H1 (cell line): Measurements from ENCODE around the gene LYRM4. TPM values are rescaled to one million over a fixed set of nuclear protein-coding genes. Genes with fewer than 3 reads are reported as not detected.

Experiments used
- CTCF ChIA-PET: fragments of 300-600 bp; sonication (Branson Sonifier 250); formaldehyde crosslinking; loops from one replicate; lab custom pipeline; 2021; ENCODE audit not compliant: partially characterized antibody; lab: Charles Lee
- POLR2A ChIA-PET: fragments of 300-600 bp; sonication (Branson Sonifier 250); formaldehyde crosslinking; loops from one replicate; lab custom pipeline; 2021; ENCODE audit warnings: inconsistent platforms; ENCODE audit not compliant: partially characterized antibody; lab: Charles Lee
- DNase-seq, 2 experiments: peaks; one replicate each; pipeline versions ENCODE4 v3.0.0 to v3.0.0-alpha.2; 2010 to 2022; ENCODE audit warnings: low spot score in 2 of 2, low read depth in 1 of 2, mixed read lengths in 1 of 2
- FAIRE-seq: peaks from 2 replicates; lab custom pipeline; 2011; peaks lifted over from hg19 to GRCh38; lab: Jason Lieb, UNC
- H2AFZ ChIP-seq: 2 replicates; pipeline ENCODE4 v1.8.1; 2012; ENCODE audit warnings: low read length, inconsistent platforms
- H2AK5ac ChIP-seq: 2 replicates; pipeline ENCODE4 v1.6.1; 2013; ENCODE audit warnings: low read depth, low read length
- H2BK120ac ChIP-seq: replicated peaks from 2 replicates; pipeline ENCODE3; 2013; ENCODE audit warnings: low read depth, low read length, inconsistent platforms
- H2BK12ac ChIP-seq: 2 replicates; pipeline ENCODE4 v1.6.1; 2013; ENCODE audit warnings: low read depth, low read length
- H2BK15ac ChIP-seq: 2 replicates; pipeline ENCODE4 v1.6.1; 2013; ENCODE audit warnings: low read length
- H2BK20ac ChIP-seq: 2 replicates; pipeline ENCODE4 v1.6.1; 2013; ENCODE audit warnings: low read length
- H2BK5ac ChIP-seq: 2 replicates; pipeline ENCODE4 v1.6.1; 2013; ENCODE audit warnings: low read depth, low read length
- H3K14ac ChIP-seq: 2 replicates; pipeline ENCODE4 v1.6.1; 2013; ENCODE audit warnings: inconsistent platforms; ENCODE audit not compliant: insufficient read length
- H3K18ac ChIP-seq: 2 replicates; pipeline ENCODE4 v1.6.1; 2013; ENCODE audit warnings: low read length; ENCODE audit errors: extremely low read depth
- H3K23ac ChIP-seq: 2 replicates; pipeline ENCODE4 v1.6.1; 2013; ENCODE audit warnings: inconsistent platforms; ENCODE audit not compliant: insufficient read length
- H3K23me2 ChIP-seq: 2 replicates; pipeline ENCODE4 v1.6.1; 2013; ENCODE audit warnings: low read depth, low read length
- H3K27ac ChIP-seq: 2 replicates; pipeline ENCODE4 v1.6.1; 2011; ENCODE audit warnings: low read depth, low read length, inconsistent platforms
- H3K27me3 ChIP-seq, 4 experiments: replicated peaks in 1 of 4; 1 replicate in 1 of 4; 2 replicates in 3 of 4; pipeline versions ENCODE4 v1.6.1 to v1.8.1; 2011 to 2013; ENCODE audit warnings: low read length in 3 of 4, mild to moderate bottlenecking in 3 of 4, inconsistent platforms in 2 of 4, mixed read lengths in 2 of 4, moderate library complexity in 1 of 4; ENCODE audit not compliant: control insufficient read depth in 3 of 4, insufficient read depth in 3 of 4; ENCODE audit errors: extremely low read depth in 1 of 4
- H3K36me3 ChIP-seq, 4 experiments: 2 replicates each; pipeline versions ENCODE4 v1.6.1 to v1.8.1; 2011 to 2013; ENCODE audit warnings: mild to moderate bottlenecking in 4 of 4, low read length in 3 of 4, moderate library complexity in 2 of 4, control low read depth in 1 of 4, inconsistent platforms in 1 of 4; ENCODE audit not compliant: insufficient read depth in 4 of 4, control insufficient read depth in 2 of 4
- H3K4ac ChIP-seq: replicated peaks from 2 replicates; pipeline ENCODE3; 2013; ENCODE audit warnings: low read length, low read depth, mixed read lengths, inconsistent platforms; ENCODE audit not compliant: insufficient read length
- H3K4me1 ChIP-seq, 4 experiments: replicated peaks in 1 of 4; 1 replicate in 1 of 4; 2 replicates in 3 of 4; pipeline versions ENCODE4 v1.6.1 to v1.8.1; 2011 to 2013; ENCODE audit warnings: low read length in 3 of 4, inconsistent platforms in 2 of 4, mixed read lengths in 1 of 4; ENCODE audit not compliant: insufficient read depth in 4 of 4, control insufficient read depth in 3 of 4
- H3K4me2 ChIP-seq, 2 experiments: 2 replicates each; pipeline versions ENCODE4 v1.6.1 to v1.8.1; 2011 to 2013; ENCODE audit warnings: low read depth in 2 of 2, low read length in 2 of 2, control low read depth in 1 of 2, inconsistent platforms in 1 of 2, mild to moderate bottlenecking in 1 of 2; ENCODE audit not compliant: insufficient read depth in 1 of 2
- H3K4me3 ChIP-seq, 4 experiments: fragments of 200-600, 300-600 bp in 1 of 4; sonication (generic), shearing (Covaris generic), sonication (Bioruptor Twin) in 1 of 4; 2 replicates each; pipeline versions ENCODE4 v1.5.1 to v1.8.1; 2011 to 2016; ENCODE audit warnings: low read length in 4 of 4, low read depth in 3 of 4, control low read depth in 2 of 4, inconsistent platforms in 2 of 4, mild to moderate bottlenecking in 2 of 4, mixed read lengths in 1 of 4, moderate library complexity in 1 of 4; ENCODE audit not compliant: insufficient read depth in 2 of 4; ENCODE audit errors: extremely low read depth in 1 of 4
- H3K56ac ChIP-seq: replicated peaks from 2 replicates; pipeline ENCODE3; 2013; ENCODE audit warnings: low read depth, mild to moderate bottlenecking, mixed read lengths, low read length, inconsistent platforms; ENCODE audit not compliant: insufficient read length
- H3K79me1 ChIP-seq: 2 replicates; pipeline ENCODE4 v1.6.1; 2013; ENCODE audit warnings: low read depth, low read length, control low read depth
- H3K79me2 ChIP-seq, 2 experiments: 2 replicates each; pipeline versions ENCODE4 v1.6.1 to v1.8.1; 2012 to 2013; ENCODE audit warnings: low read length in 2 of 2, mild to moderate bottlenecking in 2 of 2, inconsistent platforms in 1 of 2; ENCODE audit not compliant: insufficient read depth in 2 of 2, control insufficient read depth in 1 of 2
- H3K9ac ChIP-seq, 4 experiments: replicated peaks in 1 of 4; 1 replicate in 1 of 4; 2 replicates in 3 of 4; pipeline versions ENCODE4 v1.6.1 to v1.8.1; 2011 to 2013; ENCODE audit warnings: low read depth in 3 of 4, low read length in 3 of 4, control low read depth in 2 of 4, mild to moderate bottlenecking in 2 of 4, moderate library complexity in 2 of 4, inconsistent platforms in 1 of 4; ENCODE audit errors: extremely low read depth in 1 of 4
- H3K9me3 ChIP-seq, 2 experiments: 2 replicates each; pipeline versions ENCODE4 v1.6.1 to v1.8.1; 2012 to 2013; ENCODE audit warnings: mild to moderate bottlenecking in 2 of 2, moderate library complexity in 2 of 2, control low read depth in 1 of 2, inconsistent platforms in 1 of 2, low read depth in 1 of 2, low read length in 1 of 2, mixed read lengths in 1 of 2; ENCODE audit not compliant: insufficient read depth in 2 of 2
- H4K20me1 ChIP-seq, 2 experiments: replicated peaks in 1 of 2; 2 replicates each; pipeline versions ENCODE3 to v1.8.1; 2011 to 2013; ENCODE audit warnings: inconsistent platforms in 2 of 2, low read length in 2 of 2, mild to moderate bottlenecking in 1 of 2; ENCODE audit not compliant: insufficient read depth in 2 of 2, control insufficient read depth in 1 of 2
- H4K5ac ChIP-seq: 2 replicates; pipeline ENCODE4 v1.6.1; 2013; ENCODE audit warnings: low read length, low read depth, mixed read lengths, inconsistent platforms; ENCODE audit not compliant: insufficient read length
- H4K8ac ChIP-seq: 2 replicates; pipeline ENCODE4 v1.8.0; 2013; ENCODE audit warnings: mild to moderate bottlenecking, moderate library complexity, low read length, inconsistent platforms; ENCODE audit not compliant: insufficient read depth; ENCODE audit errors: extremely low read depth
- H4K91ac ChIP-seq: replicated peaks from 2 replicates; pipeline ENCODE3; 2013; ENCODE audit warnings: low read length, mixed read lengths, inconsistent platforms; ENCODE audit not compliant: insufficient read length
- ASH2L ChIP-seq: fragments of 200-600, 300-600 bp; sonication (generic); IDR thresholded peaks from one replicate; pipeline ENCODE4 v1.7.1; 2017; ENCODE audit warnings: low read length
- CHD1 ChIP-seq: IDR thresholded peaks from 2 replicates; pipeline ENCODE4 v1.6.1; 2012; ENCODE audit warnings: low read depth, low read length, improper control_type of control experiment
- GABPA ChIP-seq: IDR thresholded peaks from 2 replicates; pipeline ENCODE4 v1.6.1; 2011; ENCODE audit warnings: mild to moderate bottlenecking, low read length, moderate library complexity, borderline replicate concordance; ENCODE audit not compliant: insufficient read depth
- JUN ChIP-seq: IDR thresholded peaks from 2 replicates; pipeline ENCODE4 v1.6.1; 2011; ENCODE audit warnings: low read depth, mild to moderate bottlenecking, improper control_type of control experiment, low read length
- KDM5A ChIP-seq: fragments of 200-600 bp; IDR thresholded peaks from 2 replicates; pipeline ENCODE4 v1.7.1; 2012; ENCODE audit warnings: mild to moderate bottlenecking, low read length, inconsistent platforms, mixed read lengths
- MAFK ChIP-seq: IDR thresholded peaks from 2 replicates; pipeline ENCODE4 v1.6.1; 2012; ENCODE audit warnings: low read depth, mild to moderate bottlenecking, improper control_type of control experiment, low read length
- NRF1 ChIP-seq: IDR thresholded peaks from 2 replicates; pipeline ENCODE4 v1.6.1; 2011; ENCODE audit warnings: mild to moderate bottlenecking, low read depth, low read length, improper control_type of control experiment
- POLR2A ChIP-seq, 2 experiments: IDR thresholded peaks; 1 replicate in 1 of 2; 2 replicates in 1 of 2; pipeline ENCODE4 v1.6.1; 2011; ENCODE audit warnings: low read depth in 2 of 2, low read length in 2 of 2, mild to moderate bottlenecking in 2 of 2; ENCODE audit errors: control extremely low read depth in 1 of 2
- POLR2AphosphoS5 ChIP-seq: IDR thresholded peaks from 2 replicates; pipeline ENCODE4 v1.6.1; 2011; ENCODE audit warnings: low read depth, low read length
- RBBP5 ChIP-seq: IDR thresholded peaks from 2 replicates; pipeline ENCODE4 v1.7.1; 2012; ENCODE audit warnings: low read depth, mild to moderate bottlenecking, inconsistent platforms, low read length, moderate library complexity, borderline replicate concordance
- SRF ChIP-seq: IDR thresholded peaks from 2 replicates; pipeline ENCODE4 v1.6.1; 2011; ENCODE audit warnings: mild to moderate bottlenecking, low read depth, low read length, moderate library complexity
- WGBS, 2 experiments: shearing (Covaris generic) in 1 of 2; methylation state at CpG; one replicate each; pipeline versions ENCODE4 v1.1.6 to v1.1.7; 2013 to 2015; ENCODE audit warnings: low lambda C conversion rate in 2 of 2, mixed read lengths in 2 of 2, inconsistent platforms in 1 of 2, low coverage in 1 of 2, missing lambda C conversion rate in 1 of 2; ENCODE audit not compliant: insufficient replicate concordance in 2 of 2, insufficient coverage in 1 of 2, insufficient read length in 1 of 2; ENCODE audit errors: extremely low coverage in 1 of 2, missing lambda C conversion rate in 1 of 2; 5-methylcytosine and 5-hydroxymethylcytosine counted together
- polyA plus RNA-seq, 7 experiments: library from polyadenylated mRNA; depleted of rRNA in 3 of 7; stranded (reverse) in 5 of 7; unstranded in 2 of 7; fragments of >200 nt in 5 of 7; fragments of 200-250 nt in 2 of 7; gene quantifications; 1 replicate in 5 of 7; 2 replicates in 1 of 7; 4 replicates in 1 of 7; pipeline versions ENCODE4 v1.2.1 to v1.2.3, GENCODE V29; 2011 to 2013; ENCODE audit warnings: missing spikeins in 2 of 7, mixed read lengths in 2 of 7
- total RNA-seq: library from RNA; stranded (reverse); fragmentation: NEBNext Ultra II Directional; extraction: Animal tissue kit (Norgen Biotek cat#: 25700); gene quantifications from 2 replicates; pipeline ENCODE4 v1.2.1, GENCODE V29; 2021
- TF ChIP-seq, protein P1 (sequence below): IDR thresholded peaks from 2 replicates; pipeline ENCODE4 v1.6.1; 2012; ENCODE audit warnings: low read length, inconsistent platforms

Gene LYRM4
- total and polyA plus RNA-seq, 2 of the 8 experiments (the other 6 are each of a cell fraction or from before 2014, with no cell fraction given), result 56.6 to 62.8 TPM

DNA sequence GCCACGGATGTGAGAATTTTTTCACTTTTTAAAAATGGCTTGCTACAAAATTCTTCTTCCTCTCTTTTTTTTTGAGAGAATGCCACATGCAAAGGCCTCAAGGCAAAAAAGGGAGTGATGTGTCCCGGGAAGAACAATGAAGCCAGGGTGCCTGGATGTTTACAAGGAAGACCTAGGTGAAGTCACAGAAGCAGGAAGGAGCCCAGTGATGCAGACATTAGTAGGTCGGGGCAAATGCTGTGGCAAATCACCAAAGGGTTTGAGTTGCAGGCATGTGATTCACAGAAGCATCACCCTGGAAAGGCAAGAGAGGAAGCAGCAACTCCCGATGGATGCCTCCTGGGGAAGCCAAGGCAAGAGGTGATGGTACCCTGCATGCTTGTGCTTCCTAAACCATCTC is 47.3 kb upstream of the LYRM4 start:
- no peak overlapping the region for H3K4ac ChIP-seq
- no peak overlapping the region for H3K9ac ChIP-seq
- H3K4me3 ChIP-seq, result no peak overlapping the region
- ChIA-PET CTCF (no interaction called here), POLR2A (interaction anchor here (1.2 kb wide), 1 partner anchor 23 kb away, joined by 3 read pairs; no protein-coding TSS in a partner anchor)
- H3K56ac ChIP-seq, result no peak overlapping the region
- no peaks in the 10 kb centered on the region for H3K79me1 ChIP-seq
- no peak overlapping the region for H3K4me2 ChIP-seq
- no peak overlapping the region for H2AFZ ChIP-seq
- FAIRE-seq (no peak), DNase-seq (no peak)
- H3K9me3 ChIP-seq, result no peaks in the 10 kb centered on the region
- H4K20me1 ChIP-seq, result peaks cover 0 to 2% of the 10 kb centered on the region in 2 experiments
- H2BK5ac ChIP-seq, result no peak overlapping the region
- no peak overlapping the region for H2BK20ac ChIP-seq
- no peak overlapping the region for H3K23ac ChIP-seq
- H4K91ac ChIP-seq, result no peak overlapping the region
- H3K23me2 ChIP-seq, result no peaks in the 10 kb centered on the region
- no peak overlapping the region for H2BK120ac ChIP-seq
- H3K14ac ChIP-seq, result no peak overlapping the region
- H3K36me3 ChIP-seq, result no peaks in the 10 kb centered on the region
- H2AK5ac ChIP-seq, result no peak overlapping the region
- no peak overlapping the region for H2BK12ac ChIP-seq
- WGBS, 2 experiments, result 83% methylated on average over 4 of the region's 4 CpGs; no CpG with 5 or more reads in 1 of the 2 experiments
- no peak overlapping the region for H3K18ac ChIP-seq
- H3K27me3 ChIP-seq, result no peaks in the 10 kb centered on the region
- H4K8ac ChIP-seq, result no peak overlapping the region
- H2BK15ac ChIP-seq, result no peak overlapping the region
- no peaks in the 10 kb centered on the region for H3K79me2 ChIP-seq
- no peak overlapping the region for H4K5ac ChIP-seq
- peaks cover under 1 to 6% (median 1%) of the 10 kb centered on the region in 4 experiments for H3K4me1 ChIP-seq
- H3K27ac ChIP-seq, result no peak overlapping the region
- TF ChIP-seq POLR2AphosphoS5 (no peak), RBBP5 (no peak), GABPA (no peak), CHD1 (no peak), NRF1 (no peak), ASH2L (no peak), POLR2A (IDR thresholded peaks at IDR 0.05; ENCODE audit: control extremely low read depth in 1 of 2, low read depth in 2 of 2, low read length in 2 of 2) (no peak), KDM5A (no peak), MAFK (no peak), SRF (no peak), JUN (no peak)
- TF ChIP-seq, protein P1, sequence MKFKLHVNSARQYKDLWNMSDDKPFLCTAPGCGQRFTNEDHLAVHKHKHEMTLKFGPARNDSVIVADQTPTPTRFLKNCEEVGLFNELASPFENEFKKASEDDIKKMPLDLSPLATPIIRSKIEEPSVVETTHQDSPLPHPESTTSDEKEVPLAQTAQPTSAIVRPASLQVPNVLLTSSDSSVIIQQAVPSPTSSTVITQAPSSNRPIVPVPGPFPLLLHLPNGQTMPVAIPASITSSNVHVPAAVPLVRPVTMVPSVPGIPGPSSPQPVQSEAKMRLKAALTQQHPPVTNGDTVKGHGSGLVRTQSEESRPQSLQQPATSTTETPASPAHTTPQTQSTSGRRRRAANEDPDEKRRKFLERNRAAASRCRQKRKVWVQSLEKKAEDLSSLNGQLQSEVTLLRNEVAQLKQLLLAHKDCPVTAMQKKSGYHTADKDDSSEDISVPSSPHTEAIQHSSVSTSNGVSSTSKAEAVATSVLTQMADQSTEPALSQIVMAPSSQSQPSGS, result no peak
